HPDE6-E6E7 (cell line): Measurements from ENCODE around the gene SLC41A2.
A peak's percentile ranks its signal among the peaks of the same experiment; 100 is the strongest.
"Not testable (repeated sequence)": the region's sequence is repeated elsewhere in the genome, so short reads cannot be mapped to it uniquely, and the experiment has no call there.

ENCODE experiments used
- DNase-seq: peaks from one replicate; pipeline ENCODE4 v3.0.0; 2011; ENCODE audit warnings: missing footprints; ENCODE audit errors: extremely low spot score

SLC41A2 gene

GRCh38 chr12:104958001-104958804, at the start of gene SLC41A2:
TSS of gene SLC41A2 (minus strand) at chr12:104958290. CDS start at chr12:104928527, 29,763 bp downstream.
- DNase-seq, result peak; percentile 80

- DNase-seq, result no peak
These were observed 43.4 kb upstream of the SLC41A2 start for GRCh38 chr12:105001476-105001875.

- DNase-seq, result no peak
These were observed 41.2 kb upstream of the SLC41A2 start for GRCh38 chr12:104999347-104999685.

GRCh38 chr12:104998423-104999346, 40.6 kb upstream of the SLC41A2 start:
- no peak for DNase-seq

- no peak for DNase-seq
These were observed 39.5 kb upstream of the SLC41A2 start for GRCh38 chr12:104997541-104997940.

- no peak for DNase-seq
These were observed 36.2 kb upstream of the SLC41A2 start for GRCh38 chr12:104994336-104994735.

- no peak for DNase-seq
These were observed 33.6 kb upstream of the SLC41A2 start for GRCh38 chr12:104991565-104992128.

- no peak for DNase-seq
These were observed 32.9 kb upstream of the SLC41A2 start for GRCh38 chr12:104990950-104991349.

GRCh38 chr12:104986022-104986941, 28.2 kb upstream of the SLC41A2 start, which contains the start of gene NOPCHAP1:
TSS of gene NOPCHAP1 (plus strand) at chr12:104986316. CDS start at chr12:104986353, 37 bp downstream.
- peak; percentile 93 for DNase-seq

GRCh38 chr12:104985206-104985605, 27.1 kb upstream of the SLC41A2 start:
- no peak for DNase-seq

- DNase-seq, result not testable (repeated sequence)
These were observed 19.6 kb upstream of the SLC41A2 start for GRCh38 chr12:104977688-104978087.

- DNase-seq, result no peak
These were observed 18.6 kb upstream of the SLC41A2 start for GRCh38 chr12:104976703-104977102.

GRCh38 chr12:104975587-104976343, 17.7 kb upstream of the SLC41A2 start:
- DNase-seq, result peak; percentile 54

GRCh38 chr12:104974626-104975290, 16.7 kb upstream of the SLC41A2 start:
- peak; percentile 38 for DNase-seq

- DNase-seq, result no peak
These were observed 15.2 kb upstream of the SLC41A2 start for GRCh38 chr12:104973250-104973649.

- no peak for DNase-seq
These were observed 13.2 kb upstream of the SLC41A2 start for GRCh38 chr12:104971306-104971705.

GRCh38 chr12:104969343-104969742, 11.3 kb upstream of the SLC41A2 start:
- DNase-seq, result no peak

- DNase-seq, result no peak
These were observed 8.6 kb upstream of the SLC41A2 start for GRCh38 chr12:104966677-104967076.

- no peak for DNase-seq
These were observed 6.7 kb upstream of the SLC41A2 start for GRCh38 chr12:104964856-104965205.
